AG10803 (cell line): ENCODE data around the gene GSAP.
A peak's percentile ranks its signal among the peaks of the same experiment; 100 is the strongest.
"Not testable (repeated sequence)": the region's sequence is repeated elsewhere in the genome, so short reads cannot be mapped to it uniquely, and the experiment has no call there.

Source experiments
- DNase-seq: peaks from one replicate; pipeline ENCODE4 v3.0.0; 2010; ENCODE audit warnings: low read depth
- H3K4me3 ChIP-seq: 2 replicates; pipeline ENCODE4 v1.5.1; 2011; ENCODE audit warnings: mild to moderate bottlenecking, low read length, control low read depth
- CTCF ChIP-seq: conservative IDR thresholded peaks from 2 replicates; pipeline ENCODE4 v1.5.1; 2011; ENCODE audit warnings: mild to moderate bottlenecking, low read length, control low read depth, inconsistent platforms

The GSAP gene

DNA sequence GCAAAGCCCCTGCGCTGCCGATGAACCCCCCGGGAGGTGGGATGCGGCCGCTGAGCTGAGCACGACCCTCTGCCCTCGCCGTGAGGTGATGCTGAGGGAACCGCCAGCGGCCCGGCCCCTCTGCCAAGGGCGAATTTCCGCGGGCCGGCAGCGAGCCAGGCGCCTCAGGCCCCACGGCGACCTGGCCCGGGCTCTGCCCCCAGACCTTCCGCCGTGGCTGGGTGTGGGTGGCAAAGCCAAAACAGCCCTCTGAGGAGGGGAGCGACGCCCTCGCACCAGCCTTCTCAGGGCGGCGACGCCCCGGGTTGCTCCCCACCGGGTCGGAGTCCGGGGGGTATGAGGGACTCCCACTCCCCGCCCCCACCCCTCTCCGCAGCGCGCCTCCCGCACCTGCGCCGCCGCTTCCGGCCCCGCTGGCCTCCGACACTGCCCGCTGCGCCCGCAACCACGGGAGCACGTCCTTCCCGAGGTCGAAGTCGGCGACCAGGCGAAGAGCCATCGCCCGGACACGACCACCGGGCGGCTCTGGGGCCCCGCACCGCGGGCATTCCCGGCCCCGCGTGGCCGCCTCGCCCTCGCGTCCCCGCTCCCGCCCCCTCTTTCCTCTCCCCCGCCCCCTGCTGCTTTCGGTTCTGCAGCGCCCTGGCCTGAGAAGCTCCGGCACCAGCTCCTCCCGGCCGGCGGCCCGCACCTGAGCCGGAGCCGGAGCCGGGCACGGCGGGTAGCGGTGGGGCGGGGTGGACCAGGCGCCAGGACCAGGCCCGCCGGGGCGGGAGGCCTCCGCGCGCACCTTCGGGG is at the start of gene GSAP:
Gene GSAP, minus strand, starts transcription at position 527 of the 798 bp plus-strand sequence. Its CDS starts 28 bp downstream, at position 499.
- DNase-seq, result peak; percentile 28
- H3K4me3 ChIP-seq, result peak within 1 kb of the TSS; percentile 66
- no peak for TF ChIP-seq CTCF

DNA sequence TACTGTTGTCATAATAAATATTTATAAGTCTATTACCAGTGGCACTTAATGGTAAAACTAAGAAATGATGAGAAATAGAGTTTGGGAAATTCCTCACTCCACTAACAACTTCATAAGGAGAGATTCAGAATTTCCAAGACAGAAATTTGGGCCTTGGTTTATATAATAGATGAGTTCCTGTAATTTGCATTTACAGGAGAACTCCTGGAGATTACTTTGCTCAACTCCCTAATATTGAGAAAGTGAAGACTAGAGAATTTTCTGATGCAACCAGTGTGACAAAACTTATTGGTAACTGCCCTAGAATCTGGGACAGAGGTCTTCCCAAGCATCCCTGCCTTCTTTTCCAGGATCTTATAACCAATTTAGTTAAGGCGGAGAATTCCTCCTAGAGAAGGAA is 49.1 kb upstream of the GSAP start:
- peak; percentile 18 for DNase-seq
- no peak for TF ChIP-seq CTCF
- no peak overlapping the region for H3K4me3 ChIP-seq

- H3K4me3 ChIP-seq, result no peak overlapping the region
- no peak for DNase-seq
- no peak for TF ChIP-seq CTCF
Measured at GRCh38 chr7:77464589-77464988, 48.4 kb upstream of the GSAP start.

DNA sequence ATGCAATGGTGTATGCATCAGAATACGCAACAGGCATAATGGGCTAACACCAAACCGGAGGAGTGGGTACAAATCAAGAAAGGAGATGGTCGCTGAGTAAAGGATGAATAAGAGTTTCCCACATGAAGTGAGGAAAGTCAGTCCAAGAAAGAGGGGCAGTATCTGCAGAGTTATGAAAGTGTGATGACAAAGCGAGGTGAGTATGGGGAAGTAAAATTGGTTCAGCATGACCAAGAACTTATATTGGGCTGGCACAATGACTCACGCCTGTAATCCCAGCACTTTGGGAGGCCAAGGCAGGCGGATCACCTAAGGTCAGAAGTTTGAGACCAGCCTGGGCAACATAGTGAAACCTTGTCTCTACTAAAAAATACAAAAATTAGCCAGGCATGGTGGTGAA is 47.5 kb upstream of the GSAP start:
- H3K4me3 ChIP-seq, result not testable (repeated sequence)
- peak; percentile 72 for DNase-seq

- H3K4me3 ChIP-seq, result no peak overlapping the region
- no peak for TF ChIP-seq CTCF
- no peak for DNase-seq
Measured at GRCh38 chr7:77461842-77462241, 45.7 kb upstream of the GSAP start.

DNA sequence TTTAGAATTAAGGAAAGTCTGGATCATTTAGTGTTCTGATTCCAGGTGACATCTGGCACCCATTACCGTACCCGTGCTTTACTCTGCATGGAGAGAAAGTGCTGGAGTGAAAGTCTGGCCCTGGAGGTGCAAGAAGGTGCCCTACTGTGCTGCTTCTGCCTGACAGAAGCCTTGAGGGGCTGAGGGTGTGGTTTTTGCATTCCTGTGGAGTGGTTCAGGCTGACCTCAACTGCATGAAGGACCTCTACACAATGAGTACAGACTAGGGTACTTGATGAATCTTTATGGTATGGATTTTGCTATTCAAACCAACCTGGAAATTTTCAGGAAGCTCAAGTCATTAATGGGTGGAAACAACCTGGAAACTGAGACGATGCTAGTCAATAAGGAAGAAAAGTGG is 45.1 kb upstream of the GSAP start:
- no peak for DNase-seq
- H3K4me3 ChIP-seq, result no peak overlapping the region
- TF ChIP-seq CTCF, result no peak

- TF ChIP-seq CTCF, result no peak; the same call in 1 of the 2 replicates
- H3K4me3 ChIP-seq, result no peak overlapping the region
- no peak for DNase-seq
Measured at GRCh38 chr7:77460057-77460486, 43.9 kb upstream of the GSAP start.

DNA sequence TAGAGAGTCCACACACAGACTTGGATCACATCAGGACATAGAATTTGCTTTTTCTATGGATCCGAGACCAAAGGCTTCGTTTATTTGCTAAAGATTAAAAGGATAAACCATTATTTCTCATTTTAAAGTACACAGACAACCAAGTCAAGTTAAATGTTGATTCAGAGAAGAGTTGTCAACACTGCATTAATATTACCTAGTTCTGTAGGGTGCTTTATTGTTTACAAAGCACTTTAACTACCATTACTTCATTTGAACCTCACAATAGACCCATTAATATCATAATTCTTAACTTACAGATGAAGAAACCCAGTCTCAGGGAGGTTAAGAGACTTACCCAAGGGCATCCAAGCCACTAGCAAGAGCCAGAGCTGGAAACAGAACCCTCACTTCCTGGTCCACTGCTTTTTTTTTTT is 43.2 kb upstream of the GSAP start:
- DNase-seq, result no peak
- TF ChIP-seq CTCF, result no peak
- no peak overlapping the region for H3K4me3 ChIP-seq
